Neural progenitor cell (in vitro differentiated cells): ENCODE results near the gene NUDT5.

Experiments
- CTCF ChIP-seq: fragments of 200-600 bp; sonication (generic); IDR thresholded peaks from 2 replicates; pipeline ENCODE4 v1.5.1; 2017; ENCODE audit warnings: antibody characterized with exemption, mild to moderate bottlenecking
- EZH2 ChIP-seq: fragments of 200-600 bp; sonication (generic); IDR thresholded peaks from 2 replicates; pipeline ENCODE4 v1.6.1; 2017; ENCODE audit warnings: antibody characterized with exemption, mild to moderate bottlenecking, moderate library complexity
- EZH2phosphoT487 ChIP-seq: fragments of 200-600 bp; sonication (generic); IDR thresholded peaks from 2 replicates; pipeline ENCODE4 v1.6.1; 2017; ENCODE audit warnings: antibody characterized with exemption

- TF ChIP-seq CTCF (no peak), EZH2phosphoT487 (no peak), EZH2 (no peak)
Observed at GRCh38 chr10:12162927-12163326, 32.8 kb downstream of the NUDT5 start.
